Nephron progenitor cell (in vitro differentiated cells): ENCODE results near the gene MANF.
A peak's percentile ranks its signal among the peaks of the same experiment; 100 is the strongest.

Experiments used
- DNase-seq: peaks from one replicate; pipeline ENCODE4 v3.0.0; 2021
- H3K27ac Mint-ChIP-seq: 2 replicates; pipeline ENCODE4 v1.8.0; 2021; ENCODE audit warnings: mild to moderate bottlenecking, moderate library complexity, mixed read lengths
- H3K27me3 Mint-ChIP-seq: 2 replicates; pipeline ENCODE4 v1.8.0; 2021; ENCODE audit warnings: mild to moderate bottlenecking, low read depth, mixed read lengths; ENCODE audit not compliant: poor library complexity
- H3K36me3 Mint-ChIP-seq: 2 replicates; pipeline ENCODE4 v1.8.0; 2021; ENCODE audit warnings: low read depth, mixed read lengths
- H3K4me1 Mint-ChIP-seq: 2 replicates; pipeline ENCODE4 v1.8.0; 2021; ENCODE audit warnings: mixed read lengths
- H3K4me3 Mint-ChIP-seq: 2 replicates; pipeline ENCODE4 v1.8.0; 2021; ENCODE audit warnings: mild to moderate bottlenecking, moderate library complexity, mixed read lengths
- H3K9me3 Mint-ChIP-seq: 2 replicates; pipeline ENCODE4 v1.8.0; 2021; ENCODE audit warnings: mild to moderate bottlenecking, moderate library complexity, mixed read lengths
- TF ChIP-seq, protein P1 (sequence below): fragments of 200-600 bp; sonication (generic); IDR thresholded peaks from 2 replicates; pipeline ENCODE4 v1.5.0; 2021; ENCODE audit warnings: antibody characterized with exemption

The MANF gene

DNA sequence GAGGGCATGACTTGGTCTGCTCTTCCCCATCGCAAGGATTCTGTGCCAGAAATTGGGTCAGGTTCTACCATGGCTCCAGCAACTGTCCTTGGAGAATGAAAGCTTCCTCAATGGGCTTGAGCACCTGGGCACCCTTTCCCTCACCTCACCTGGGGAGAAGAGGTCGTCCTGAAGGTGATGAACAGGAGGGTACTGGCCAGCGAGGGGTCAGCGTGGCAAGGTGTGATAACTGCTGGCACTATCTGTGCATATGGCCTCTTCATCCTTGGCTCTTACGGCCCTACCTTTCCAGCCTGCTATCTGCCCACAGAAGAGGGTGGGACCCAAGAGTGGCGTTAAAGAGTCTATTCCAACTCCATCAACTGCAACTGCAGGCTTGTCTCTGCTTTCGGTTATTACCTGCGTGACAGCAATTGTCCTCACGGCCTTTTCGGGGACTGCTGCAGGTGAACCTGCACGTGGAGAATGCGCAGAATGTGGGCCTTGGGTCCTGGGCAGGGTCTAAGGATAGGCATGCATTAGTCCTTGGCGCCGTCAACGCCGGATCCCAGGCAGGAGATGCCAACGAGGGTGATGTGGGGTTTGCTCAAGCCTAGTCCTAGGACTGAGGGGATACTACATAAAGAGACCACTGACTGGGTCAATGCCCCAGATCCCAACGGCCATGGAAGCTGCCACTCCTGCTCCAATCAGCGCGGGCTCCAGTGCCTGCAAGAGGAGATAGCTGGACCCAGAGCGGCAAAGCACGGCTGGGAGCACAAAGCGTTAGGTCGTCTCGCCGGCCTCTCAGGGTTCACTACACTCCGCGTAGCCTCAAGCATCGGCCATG is 5.4 kb downstream of the MANF start:
- H3K4me3 Mint-ChIP-seq, result peak overlapping the region; percentile 57
- peaks cover 64% of the 10 kb centered on the region for H3K4me1 Mint-ChIP-seq
- H3K36me3 Mint-ChIP-seq, result peaks cover 67% of the 10 kb centered on the region
- no peaks in the 10 kb centered on the region for H3K27me3 Mint-ChIP-seq
- H3K9me3 Mint-ChIP-seq, result peaks cover 23% of the 10 kb centered on the region
- TF ChIP-seq, protein P1, sequence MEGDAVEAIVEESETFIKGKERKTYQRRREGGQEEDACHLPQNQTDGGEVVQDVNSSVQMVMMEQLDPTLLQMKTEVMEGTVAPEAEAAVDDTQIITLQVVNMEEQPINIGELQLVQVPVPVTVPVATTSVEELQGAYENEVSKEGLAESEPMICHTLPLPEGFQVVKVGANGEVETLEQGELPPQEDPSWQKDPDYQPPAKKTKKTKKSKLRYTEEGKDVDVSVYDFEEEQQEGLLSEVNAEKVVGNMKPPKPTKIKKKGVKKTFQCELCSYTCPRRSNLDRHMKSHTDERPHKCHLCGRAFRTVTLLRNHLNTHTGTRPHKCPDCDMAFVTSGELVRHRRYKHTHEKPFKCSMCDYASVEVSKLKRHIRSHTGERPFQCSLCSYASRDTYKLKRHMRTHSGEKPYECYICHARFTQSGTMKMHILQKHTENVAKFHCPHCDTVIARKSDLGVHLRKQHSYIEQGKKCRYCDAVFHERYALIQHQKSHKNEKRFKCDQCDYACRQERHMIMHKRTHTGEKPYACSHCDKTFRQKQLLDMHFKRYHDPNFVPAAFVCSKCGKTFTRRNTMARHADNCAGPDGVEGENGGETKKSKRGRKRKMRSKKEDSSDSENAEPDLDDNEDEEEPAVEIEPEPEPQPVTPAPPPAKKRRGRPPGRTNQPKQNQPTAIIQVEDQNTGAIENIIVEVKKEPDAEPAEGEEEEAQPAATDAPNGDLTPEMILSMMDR, result peak; percentile 76
- peak overlapping the region; percentile 42 for H3K27ac Mint-ChIP-seq
- peak; percentile 24 for DNase-seq

DNA sequence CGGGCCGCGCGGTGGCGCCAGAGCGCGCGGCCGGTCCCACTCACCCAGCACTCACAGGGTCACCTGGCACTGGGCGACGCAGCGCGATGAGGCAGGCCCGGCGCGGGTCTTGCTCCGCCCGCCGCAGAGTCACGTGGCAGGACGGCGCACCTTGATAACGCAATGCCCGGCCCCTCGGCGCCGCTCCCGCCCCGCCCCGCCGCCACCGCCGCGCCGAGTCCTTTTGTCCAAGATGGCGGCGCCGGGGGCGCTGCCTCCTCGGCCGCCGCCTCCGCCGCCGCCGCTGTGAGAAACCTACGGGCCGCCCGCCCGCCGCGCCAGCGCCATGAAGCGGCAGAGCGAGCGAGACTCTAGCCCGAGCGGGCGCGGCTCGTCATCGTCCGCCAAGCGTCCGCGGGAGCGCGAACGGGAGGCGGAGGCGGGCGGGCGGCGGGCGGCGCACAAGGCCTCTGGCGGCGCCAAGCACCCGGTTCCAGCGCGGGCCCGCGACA is 6.0 kb downstream of the MANF start, which contains the start of gene RBM15B:
Gene RBM15B, plus strand, starts transcription at position 211 of the 491 bp plus-strand sequence. Its CDS starts 115 bp downstream, at position 326.
- Mint-ChIP-seq H3K27me3 (no peaks in the 10 kb centered on the region), H3K9me3 (peaks cover 23% of the 10 kb centered on the region), H3K27ac (peak within 1 kb of the TSS; percentile 87), H3K4me1 (peaks cover 59% of the 10 kb centered on the region), H3K36me3 (peaks cover 67% of the 10 kb centered on the region), H3K4me3 (peak within 1 kb of the TSS; percentile 84)
- DNase-seq, result peak; percentile 97
- TF ChIP-seq, protein P1, result no peak

DNA sequence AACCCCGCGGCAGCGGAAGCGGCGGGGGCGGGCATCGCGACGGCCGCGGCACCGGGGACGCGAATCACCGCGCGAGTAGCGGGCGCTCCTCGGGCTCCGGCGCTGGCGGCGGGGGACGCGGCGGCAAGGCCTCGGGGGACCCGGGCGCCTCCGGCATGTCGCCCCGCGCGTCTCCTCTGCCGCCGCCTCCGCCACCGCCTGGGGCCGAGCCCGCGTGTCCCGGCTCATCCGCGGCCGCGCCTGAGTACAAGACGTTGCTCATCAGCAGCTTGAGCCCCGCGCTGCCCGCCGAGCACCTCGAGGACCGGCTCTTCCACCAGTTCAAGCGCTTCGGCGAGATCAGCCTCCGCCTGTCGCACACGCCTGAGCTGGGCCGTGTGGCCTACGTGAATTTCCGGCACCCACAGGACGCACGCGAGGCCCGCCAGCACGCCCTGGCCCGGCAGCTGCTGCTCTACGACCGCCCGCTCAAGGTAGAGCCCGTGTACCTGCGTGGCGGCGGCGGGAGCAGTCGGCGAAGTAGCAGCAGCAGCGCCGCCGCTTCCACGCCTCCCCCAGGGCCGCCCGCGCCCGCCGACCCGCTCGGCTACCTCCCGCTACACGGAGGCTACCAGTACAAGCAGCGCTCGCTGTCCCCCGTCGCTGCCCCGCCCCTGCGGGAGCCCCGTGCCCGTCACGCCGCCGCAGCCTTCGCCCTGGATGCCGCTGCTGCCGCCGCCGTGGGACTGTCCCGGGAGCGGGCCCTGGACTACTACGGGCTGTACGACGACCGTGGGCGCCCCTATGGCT is 6.7 kb downstream of the MANF start:
- H3K27ac Mint-ChIP-seq, result peak overlapping the region; percentile 87
- H3K36me3 Mint-ChIP-seq, result peaks cover 67% of the 10 kb centered on the region
- TF ChIP-seq, protein P1, result no peak
- peak overlapping the region; percentile 84 for H3K4me3 Mint-ChIP-seq
- peaks cover 59% of the 10 kb centered on the region for H3K4me1 Mint-ChIP-seq
- peak; percentile 63 for DNase-seq
- no peaks in the 10 kb centered on the region for H3K27me3 Mint-ChIP-seq
- peaks cover 23% of the 10 kb centered on the region for H3K9me3 Mint-ChIP-seq

DNA sequence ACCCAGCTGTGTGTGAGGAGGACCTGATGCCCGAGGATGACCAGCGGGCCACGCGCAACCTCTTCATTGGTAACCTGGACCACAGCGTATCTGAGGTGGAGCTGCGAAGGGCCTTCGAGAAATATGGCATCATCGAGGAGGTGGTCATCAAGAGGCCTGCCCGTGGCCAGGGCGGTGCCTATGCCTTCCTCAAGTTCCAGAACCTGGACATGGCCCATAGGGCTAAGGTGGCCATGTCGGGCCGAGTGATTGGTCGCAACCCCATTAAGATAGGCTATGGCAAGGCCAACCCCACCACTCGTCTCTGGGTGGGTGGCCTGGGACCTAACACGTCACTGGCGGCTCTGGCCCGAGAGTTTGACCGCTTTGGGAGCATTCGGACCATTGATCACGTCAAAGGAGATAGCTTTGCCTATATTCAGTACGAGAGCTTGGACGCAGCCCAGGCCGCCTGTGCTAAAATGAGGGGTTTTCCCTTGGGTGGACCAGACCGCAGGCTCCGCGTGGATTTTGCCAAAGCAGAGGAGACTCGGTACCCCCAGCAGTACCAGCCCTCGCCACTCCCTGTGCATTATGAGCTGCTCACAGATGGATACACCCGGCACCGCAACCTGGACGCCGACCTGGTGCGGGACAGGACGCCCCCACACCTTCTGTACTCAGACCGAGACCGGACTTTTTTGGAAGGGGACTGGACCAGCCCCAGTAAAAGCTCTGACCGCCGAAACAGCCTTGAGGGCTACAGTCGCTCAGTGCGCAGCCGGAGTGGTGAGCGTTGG is 7.5 kb downstream of the MANF start:
- Mint-ChIP-seq H3K36me3 (peaks cover 66% of the 10 kb centered on the region), H3K27ac (peak overlapping the region; percentile 64), H3K9me3 (peaks cover 23% of the 10 kb centered on the region), H3K4me1 (peaks cover 58% of the 10 kb centered on the region), H3K4me3 (peak overlapping the region; percentile 84), H3K27me3 (no peaks in the 10 kb centered on the region)
- no peak for DNase-seq
- TF ChIP-seq, protein P1, result no peak

DNA sequence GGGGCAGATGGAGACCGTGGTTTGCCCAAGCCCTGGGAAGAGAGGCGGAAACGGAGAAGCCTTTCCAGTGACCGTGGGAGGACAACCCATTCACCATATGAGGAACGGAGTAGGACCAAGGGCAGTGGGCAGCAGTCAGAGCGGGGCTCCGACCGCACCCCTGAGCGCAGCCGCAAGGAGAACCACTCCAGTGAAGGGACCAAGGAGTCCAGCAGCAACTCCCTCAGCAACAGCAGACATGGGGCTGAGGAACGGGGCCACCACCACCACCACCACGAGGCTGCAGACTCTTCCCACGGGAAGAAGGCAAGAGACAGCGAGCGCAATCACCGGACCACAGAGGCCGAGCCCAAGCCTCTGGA is 8.0 kb downstream of the MANF start:
- peak overlapping the region; percentile 61 for H3K27ac Mint-ChIP-seq
- peaks cover 60% of the 10 kb centered on the region for H3K36me3 Mint-ChIP-seq
- no peaks in the 10 kb centered on the region for H3K27me3 Mint-ChIP-seq
- peaks cover 55% of the 10 kb centered on the region for H3K4me1 Mint-ChIP-seq
- TF ChIP-seq, protein P1, result no peak
- peaks cover 23% of the 10 kb centered on the region for H3K9me3 Mint-ChIP-seq
- DNase-seq, result no peak
- H3K4me3 Mint-ChIP-seq, result peak overlapping the region; percentile 84
